Measurements from ENCODE around the gene PRRT1.
A peak's percentile ranks its signal among the peaks of the same experiment; 100 is the strongest.
"Not testable (repeated sequence)": the region's sequence is repeated elsewhere in the genome, so short reads cannot be mapped to it uniquely, and the experiment has no call there.

PRRT1 gene

DNA sequence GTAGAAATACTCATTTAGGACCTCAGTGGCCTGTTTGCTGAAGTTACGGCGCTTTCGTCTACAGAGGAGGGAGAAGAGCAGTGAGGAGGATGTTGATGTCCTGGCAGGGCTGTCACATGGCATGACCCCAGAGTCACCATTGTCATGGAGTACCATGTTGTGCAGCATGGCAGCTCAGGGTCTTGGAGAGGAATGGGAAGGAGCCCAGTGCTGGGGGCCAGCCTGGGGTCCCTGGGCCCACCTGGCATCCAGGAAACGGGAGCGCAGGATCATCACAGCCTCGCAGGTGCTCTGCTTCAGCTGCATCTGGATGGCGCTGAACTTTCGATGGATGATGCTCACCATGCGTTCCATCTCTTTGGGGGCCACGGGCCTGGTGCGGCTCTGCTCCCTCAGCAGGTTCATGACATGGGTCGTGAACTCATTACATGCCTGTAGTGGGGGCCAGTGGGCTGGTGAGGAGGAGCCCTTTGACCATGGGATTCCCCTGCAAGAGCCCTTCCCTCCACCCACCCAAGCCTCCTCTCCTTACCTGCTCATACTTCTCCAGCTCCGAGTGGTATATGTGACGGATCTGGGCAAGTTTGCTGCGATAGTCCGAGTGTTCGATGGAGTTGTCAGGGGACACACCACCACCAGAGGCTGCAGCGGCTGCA lies 36.1 kb upstream of the PRRT1 start:
- not testable (repeated sequence) for DNase-seq

DNA sequence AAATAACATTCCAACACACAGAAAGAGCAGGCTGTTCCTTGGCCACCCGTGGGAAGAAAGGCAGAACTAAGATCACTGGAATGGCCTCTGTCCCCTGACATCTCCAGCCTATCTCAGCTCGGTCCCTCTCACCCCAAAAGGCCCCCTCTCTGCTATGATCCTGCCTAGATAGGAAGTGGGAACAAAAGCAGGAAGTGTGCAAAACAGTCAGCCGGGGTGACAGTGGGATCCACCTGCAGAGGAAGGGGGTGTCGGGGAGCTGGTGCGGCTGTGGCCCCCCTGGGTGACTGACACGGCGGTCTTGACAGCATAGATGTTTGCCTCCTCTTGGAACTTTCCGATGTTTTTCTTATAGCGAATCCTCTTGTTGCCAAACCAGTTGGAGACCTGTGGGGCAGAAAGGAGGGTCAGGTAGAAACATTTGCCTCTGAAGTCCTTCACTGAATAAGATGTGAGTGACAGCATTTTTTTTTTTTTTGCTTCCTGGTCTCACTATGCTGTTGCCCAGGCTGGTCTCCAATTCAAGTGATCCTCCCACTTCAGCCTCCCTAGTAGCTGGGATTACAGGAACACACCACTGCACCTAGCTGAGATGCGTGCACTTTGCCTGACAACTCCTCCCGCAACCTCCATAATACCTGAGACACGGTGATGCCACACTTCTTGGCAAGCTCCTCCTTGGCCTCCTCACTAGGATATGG lies 35.4 kb upstream of the PRRT1 start:
- no peak for DNase-seq

DNA sequence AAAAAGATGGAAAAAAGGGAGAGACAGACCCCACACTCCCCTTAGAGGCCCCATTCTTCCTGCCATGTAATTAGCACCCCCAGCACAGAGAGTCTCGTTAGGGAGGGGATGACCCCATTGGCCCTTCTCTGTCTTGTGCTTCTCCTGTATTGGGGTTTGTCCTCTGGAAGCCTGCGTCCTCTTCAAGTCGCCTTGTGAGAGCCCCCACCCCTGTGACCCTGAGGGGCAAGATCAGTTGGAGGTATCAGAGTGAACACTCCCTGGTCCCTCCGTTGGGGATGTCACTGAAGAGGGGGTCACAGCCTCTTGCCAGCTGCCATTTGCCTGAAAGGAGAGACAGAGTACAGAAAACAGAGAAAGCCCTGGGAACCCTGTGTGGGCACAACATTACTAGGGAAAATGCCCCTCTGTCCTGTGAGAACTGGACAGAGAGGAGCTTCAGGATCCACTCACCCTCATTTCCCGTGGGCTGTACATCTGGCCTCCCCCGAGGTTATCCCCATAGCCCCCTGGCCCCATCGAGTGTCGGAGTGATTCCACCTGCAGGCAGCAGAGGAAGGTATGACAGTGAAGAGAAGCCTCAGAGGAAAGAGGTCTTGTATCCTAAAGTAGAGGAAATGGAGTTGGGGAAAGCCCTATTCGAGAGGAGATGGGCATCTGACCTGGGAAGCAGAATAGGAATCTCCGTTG lies 34.6 kb upstream of the PRRT1 start:
- not testable (repeated sequence) for DNase-seq

DNA sequence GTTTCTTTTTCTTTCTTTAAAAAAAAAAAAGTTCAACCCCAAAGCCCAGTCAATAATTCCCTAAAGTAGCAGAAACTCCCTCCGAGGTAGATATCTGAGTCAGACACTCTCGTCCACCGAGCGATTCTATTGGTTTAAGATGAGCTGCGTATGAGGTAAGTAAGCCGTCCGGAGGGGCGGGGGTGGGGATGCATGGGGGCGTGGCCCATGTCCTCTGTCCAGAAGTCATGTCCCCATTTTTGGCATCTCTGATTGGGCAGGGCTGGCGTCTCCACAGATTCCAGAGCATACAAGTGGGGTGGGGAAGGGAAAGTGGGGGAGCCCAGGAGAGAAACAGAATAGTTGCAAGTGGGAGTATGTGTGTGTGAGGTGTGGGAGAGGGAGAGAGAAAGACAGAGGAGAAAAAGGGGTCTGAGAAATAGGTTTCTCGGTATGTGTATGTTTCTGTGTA lies 34.0 kb upstream of the PRRT1 start:
- not testable (repeated sequence) for DNase-seq

DNA sequence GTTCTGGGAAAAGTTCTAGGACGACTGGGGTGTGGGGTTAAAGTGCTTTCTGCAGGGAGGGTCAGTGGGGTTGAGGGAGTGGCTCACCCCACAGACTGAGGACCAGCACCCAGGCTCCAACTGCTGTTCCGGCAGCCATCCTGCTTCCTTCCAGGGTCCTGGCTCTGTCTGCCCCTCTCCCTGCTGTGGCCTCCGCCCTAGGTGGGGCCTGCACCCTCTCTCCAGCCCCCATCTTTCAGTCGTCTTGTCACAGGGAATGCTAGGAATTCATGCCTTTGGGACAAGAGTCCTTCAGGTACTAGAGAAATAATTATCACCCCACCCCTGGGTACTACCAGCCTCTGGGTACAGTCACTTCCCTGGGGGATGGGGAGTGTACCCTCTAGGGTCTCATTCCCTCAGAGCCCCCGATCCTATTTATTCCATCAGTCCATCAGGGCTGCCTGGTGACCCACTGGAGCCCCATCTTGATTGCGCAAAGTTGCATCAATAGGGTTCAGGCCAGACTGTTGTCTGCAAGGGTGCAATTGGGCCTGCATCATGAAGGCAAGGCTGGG lies 32.4 kb upstream of the PRRT1 start, which contains the start of gene AGER:
Gene AGER, minus strand, starts transcription at position 170 of the 557 bp plus-strand sequence. Its CDS starts 31 bp downstream, at position 139.
- DNase-seq: no peak

DNA sequence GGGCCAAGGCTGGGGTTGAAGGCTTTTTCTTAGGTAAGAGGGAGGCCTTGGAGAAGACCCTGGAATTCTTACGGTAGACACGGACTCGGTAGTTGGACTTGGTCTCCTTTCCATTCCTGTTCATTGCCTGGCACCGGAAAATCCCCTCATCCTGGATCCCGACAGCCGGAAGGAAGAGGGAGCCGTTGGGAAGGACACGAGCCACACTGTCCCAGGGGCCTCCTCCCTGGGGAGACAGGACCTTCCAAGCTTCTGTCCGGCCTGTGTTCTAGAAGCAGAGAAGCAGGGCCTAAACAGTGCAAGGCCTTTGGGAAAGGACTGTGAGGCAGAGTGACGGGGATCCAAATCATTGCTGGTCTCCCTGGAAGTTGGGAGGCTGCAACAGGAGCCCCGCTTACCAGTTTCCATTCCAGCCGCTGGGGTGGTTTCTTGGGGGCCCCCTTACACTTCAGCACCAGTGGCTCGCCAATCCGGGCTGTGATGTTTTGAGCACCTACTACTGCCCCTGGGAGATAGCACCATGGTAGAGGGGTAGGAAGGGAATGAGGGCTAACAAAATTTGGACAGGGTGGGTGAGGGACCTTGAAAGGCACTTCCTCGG lies 31.8 kb upstream of the PRRT1 start:
- no peak for DNase-seq

DNA sequence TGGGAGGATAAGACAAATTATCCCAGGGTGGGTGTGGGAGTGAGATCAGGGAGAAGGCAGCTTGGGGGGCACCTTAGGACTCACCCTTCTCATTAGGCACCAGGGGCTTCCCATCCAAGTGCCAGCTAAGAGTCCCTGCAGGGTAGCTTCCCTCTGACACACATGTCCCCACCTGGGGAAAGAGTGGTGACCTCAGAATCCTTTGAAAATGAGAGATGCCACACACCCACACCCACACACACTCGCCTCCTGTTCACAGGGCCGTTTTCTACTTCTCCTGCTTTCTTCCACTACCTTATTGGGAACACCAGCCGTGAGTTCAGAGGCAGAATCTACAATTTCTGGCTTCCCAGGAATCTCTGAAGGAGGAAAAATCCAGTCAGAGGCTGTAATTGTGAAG lies 31.3 kb upstream of the PRRT1 start:
- DNase-seq: no peak

DNA sequence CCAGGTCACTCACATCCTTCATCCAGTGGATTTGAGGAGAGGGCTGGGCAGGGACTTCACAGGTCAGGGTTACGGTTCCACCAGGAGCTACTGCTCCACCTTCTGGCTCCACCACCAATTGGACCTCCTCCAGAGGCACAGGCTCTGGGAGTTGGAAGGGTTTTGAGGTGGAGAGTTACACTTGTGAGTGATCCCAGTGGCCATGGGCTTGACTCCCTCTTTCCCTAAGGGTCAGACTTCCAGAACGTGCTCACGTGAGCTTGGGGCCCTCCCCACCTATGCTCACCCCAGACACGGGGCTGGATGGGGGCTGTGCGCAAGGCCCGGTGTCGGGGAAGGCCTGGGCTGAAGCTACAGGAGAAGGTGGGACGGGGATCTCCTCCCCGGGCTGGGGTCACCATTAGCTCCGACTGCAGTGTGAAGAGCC lies 30.8 kb upstream of the PRRT1 start:
- no peak for DNase-seq

DNA sequence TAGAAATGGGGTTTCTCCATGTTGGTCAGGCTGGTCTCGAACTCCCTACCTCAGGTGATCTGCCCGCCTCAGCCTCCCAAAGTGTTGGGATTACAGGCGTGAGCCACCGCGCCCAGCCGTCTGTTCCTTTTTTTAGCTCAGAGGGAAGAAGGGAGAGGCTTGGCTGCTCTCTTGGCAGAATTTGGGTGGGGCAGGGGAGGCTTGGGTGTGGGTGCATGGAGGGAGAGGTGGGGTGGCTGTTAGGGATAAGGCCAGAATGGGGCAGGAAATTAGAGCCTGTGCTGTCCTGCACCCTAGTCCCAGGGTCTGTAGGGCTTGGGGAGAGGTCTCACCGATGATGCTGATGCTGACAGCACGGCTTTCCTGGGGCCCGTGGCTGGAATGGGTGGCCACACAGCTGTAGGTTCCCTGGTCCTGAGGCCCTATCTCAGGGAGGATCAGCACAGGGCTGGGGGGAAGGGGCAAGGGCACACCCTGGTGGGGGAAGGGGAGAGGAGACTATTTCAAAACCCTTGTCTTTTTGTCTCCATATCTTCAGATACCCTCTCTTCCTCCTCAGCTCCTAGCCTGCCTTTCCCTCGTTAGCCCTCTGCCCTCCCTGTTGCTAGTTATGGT lies 30.3 kb upstream of the PRRT1 start:
- no peak for DNase-seq

DNA sequence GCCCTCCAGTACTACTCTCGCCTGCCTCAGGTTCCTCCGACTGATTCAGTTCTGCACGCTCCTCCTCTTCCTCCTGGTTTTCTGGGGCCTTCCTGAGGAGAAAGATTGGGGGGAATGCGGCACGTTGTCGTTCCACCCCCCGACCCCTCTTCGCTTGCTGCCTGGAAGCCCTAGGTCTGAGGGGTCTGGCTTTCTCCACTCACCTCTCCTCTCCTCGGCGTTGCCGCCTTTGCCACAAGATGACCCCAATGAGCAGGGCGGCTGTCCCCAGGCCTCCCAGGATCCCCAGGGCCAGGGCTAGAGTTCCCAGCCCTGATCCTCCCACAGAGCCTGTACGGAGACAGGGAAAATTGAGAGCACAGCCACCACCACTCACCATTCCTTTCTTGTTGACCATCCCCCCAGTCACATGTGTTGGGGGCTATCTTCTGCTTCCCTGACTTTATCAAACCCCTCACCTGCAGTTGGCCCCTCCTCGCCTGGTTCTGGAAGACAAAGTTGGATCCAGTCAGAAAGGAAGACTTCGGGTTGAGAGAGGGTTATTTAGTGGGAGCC lies 29.5 kb upstream of the PRRT1 start:
- DNase-seq: no peak

DNA sequence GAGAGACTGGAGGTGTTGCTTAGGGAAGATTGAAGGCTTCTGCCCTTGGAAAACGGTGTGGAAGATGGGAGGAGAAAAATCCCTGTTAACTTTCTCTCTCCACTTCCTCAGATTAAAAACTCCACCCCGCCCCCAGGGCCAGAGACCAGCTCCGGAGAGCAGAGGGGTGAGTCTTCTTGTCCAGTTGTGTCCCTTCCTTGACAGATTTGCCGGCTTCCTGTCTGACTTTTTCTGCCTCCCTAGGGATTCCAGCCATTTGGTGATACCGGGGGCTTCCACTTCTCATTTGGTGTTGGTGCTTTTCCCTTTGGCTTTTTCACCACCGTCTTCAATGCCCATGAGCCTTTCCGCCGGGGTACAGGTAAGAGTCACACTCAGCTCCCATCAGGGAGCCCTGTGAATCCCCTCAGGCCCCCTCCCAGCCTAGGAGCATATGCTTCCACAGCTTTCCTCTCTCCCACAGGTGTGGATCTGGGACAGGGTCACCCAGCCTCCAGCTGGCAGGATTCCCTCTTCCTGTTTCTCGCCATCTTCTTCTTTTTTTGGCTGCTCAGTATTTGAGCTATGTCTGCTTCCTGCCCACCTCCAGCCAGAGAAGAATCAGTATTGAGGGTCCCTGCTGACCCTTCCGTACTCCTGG lies 28.1 kb upstream of the PRRT1 start:
- no peak for DNase-seq

DNA sequence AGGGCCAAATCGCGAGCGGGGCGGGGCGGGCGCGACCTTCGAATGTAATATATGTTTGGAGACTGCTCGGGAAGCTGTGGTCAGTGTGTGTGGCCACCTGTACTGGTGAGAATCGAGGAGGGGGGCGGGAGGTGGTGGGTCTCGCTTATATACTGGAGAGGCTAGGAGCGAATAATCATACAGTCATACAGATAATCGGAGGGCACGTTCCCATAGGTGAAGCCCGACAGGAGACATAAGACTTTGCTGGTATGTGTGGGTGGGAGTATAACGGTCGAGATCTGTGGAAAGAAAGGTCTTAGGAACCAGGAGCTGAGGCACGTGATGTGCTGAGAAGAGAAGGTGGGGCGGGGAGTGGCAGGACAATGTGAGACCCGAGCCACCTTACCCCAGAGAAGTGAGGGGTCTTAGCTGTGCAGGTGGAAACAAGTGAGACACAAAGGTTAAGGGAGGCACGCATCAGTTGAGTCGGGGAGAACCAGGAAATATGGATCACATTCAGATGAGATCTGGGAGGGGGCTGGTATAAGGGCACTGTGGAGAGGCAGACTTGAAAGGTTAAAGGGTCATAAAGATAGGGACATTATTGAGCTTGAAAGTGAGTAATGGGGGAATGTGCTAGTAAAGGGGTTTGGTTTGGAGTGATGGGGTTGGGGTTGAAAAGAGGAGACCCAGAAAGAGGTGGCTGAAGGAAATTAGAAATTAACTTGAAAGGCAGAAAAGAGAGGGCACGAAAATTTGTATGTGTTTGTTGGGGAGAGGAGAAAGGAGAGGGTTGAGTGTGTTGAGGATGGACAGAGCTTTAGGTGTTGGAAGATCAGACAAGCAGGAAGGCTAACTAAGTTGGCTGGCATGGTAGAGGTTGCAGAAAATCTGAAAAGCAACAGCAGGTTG lies 27.1 kb upstream of the PRRT1 start:
- DNase-seq: peak in 1 of 2 experiments; percentile 44

DNA sequence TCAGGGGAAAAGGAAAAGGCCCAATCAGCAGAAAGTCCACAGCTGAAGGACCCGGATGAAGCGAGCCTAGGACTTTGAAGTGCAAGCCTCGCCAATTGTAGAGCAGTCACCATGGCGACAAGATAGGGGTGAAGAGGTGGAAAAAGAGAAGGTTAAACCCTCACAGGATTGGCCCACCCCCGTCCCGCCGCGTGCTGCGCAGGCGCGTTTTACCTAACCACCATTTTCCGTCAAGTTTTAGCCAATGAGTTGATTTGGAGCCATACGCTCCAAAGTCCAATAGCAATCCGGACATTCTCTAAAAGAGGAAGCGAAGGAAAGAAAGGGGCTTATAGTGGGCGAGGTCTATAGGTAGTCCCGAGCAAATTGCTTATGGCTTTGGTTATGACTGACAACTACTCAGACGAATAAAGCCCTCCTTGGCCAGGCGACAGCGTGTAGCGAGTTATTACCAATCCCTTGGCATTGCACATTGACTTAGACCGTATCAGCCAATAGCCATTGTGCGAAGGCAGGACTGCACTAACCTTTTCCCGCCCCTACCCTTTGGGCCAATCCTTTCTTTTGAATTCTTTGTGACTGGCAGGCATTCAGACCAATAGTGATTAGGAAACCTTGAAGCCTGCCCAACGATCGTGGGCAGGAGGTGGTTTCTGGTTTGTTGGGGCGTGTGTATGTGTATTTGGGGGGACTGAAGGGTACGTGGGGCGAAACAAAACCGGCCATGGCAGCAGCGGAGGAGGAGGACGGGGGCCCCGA lies 26.2 kb upstream of the PRRT1 start, which contains the start of gene RNF5:
Gene RNF5, plus strand, starts transcription at position 618 of the 759 bp plus-strand sequence. Its CDS starts 107 bp downstream, at position 725.
- peak; percentile 100 for DNase-seq

DNA sequence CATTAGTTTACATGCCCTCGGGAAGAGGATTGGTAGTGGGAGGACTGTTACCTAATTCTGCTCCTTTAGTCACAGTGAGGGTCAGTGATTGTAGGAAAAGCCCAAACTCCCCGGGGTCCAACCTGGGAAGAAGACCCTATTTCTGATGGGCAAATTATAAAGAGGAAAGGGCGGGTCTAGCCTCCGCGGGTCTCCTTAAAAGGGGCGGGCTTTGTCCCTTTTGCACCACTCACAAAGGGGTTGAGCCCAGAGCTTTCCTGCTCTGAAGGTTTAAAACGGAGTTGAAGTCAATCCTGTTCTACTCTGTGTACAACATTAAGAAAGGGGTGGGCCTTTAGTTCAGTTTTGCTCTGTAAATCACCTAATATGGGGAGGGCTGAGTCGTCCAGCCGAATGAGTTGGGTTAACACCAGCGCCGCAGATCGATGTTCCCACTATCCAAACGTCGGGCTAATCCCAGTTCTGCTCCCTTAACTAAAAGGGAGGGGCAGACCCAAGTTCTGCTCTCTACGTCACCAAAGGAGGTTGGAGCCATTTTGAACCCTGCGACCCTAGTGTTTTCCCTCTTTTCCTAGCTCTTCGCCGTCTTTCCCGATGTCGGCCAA lies 25.5 kb upstream of the PRRT1 start:
- DNase-seq: peak; percentile 72 to 87

DNA sequence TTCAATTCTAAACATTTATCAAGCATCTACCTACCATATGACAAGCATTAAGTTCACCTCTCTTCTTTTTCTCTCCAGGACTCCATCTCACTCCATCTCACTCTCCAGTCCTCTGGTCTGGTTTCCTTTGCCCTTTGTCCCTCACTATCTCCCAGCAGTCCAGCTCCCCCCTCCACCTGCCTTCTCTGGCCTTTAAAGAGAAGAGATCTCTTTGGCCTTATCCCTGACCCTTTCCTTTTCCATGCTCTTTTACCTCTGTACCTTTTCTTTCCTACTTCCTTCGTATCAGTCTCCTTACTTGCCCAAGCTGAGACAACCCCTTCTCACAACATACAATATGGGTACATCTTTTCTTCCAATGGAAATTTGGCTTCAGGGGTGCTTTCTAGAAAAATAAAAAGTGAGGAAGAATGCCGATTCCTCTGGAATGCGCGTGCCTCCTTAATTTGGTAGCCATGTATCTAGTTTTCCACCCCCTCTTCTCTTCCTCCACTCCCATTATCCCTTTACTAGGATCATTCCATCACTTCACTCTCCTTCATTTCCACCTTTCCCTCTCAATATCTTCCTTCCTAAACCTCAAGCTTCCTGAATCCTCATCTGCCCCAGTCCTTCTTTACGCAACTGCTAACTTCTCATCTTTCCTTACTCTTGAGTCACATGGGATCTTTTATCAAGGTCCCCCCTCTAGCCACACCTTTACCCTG lies 24.9 kb upstream of the PRRT1 start:
- no peak for DNase-seq

DNA sequence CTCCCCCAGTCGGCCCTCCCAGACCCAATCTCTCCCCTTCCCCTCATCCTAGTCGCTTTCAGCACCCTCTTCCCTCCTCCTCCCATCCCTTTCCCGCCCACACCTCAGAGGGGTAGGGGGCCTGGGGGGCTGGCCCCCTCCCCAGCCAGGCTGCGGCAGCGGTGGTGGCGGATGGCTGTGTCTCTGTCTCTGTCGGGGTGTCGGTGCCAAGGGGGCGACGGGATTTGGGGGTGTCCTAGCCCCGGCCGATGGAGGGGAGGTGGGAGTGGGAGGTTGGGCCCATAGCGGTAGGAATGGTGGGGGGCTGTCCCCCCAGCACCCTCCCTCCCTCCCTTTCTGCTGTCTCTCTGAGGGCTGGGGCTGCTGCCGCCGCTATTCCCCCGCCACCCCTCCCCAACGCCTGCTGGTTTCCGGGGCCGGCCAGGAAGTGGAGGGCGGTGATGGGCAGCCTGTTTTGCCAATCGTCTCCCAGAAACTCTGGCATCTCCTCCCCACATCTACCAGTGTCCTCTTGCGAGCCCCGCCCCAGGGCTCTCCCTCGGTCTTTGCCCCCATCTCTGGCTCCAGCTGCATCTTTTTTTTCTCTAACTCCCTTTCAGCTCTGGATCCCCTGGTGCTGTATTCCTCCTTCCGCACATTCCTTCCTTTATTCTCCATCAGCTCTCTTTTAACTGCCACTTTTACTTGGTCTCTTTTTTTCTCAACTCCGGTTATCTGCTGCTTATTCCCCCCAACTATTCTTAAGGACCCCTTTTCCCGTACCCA lies 24.2 kb upstream of the PRRT1 start, which contains the start of gene AGPAT1:
Gene AGPAT1, minus strand, starts transcription at position 374 of the 765 bp plus-strand sequence. CDS start 4,588 bp downstream, outside the sequence.
- peak; percentile 88 to 95 for DNase-seq

DNA sequence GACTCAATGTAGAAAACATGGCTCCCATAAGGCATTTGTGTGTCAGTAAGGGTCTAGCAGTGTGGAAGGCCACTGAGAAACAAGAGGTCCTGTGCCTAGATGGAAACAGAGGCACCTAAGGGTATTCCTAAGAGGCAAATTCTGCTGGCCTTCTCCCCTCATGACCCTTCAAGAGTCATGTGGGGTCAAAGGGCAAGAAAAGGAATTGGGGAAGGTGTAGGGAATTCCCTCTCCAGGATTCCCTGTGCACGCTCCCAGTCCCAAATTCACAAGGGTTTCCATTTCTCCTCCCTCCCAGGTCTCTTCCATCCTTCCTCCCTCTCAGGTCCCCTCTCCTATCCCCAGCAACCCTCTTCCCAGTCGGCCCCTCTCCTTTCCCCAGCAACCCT lies 23.6 kb upstream of the PRRT1 start:
- no peak for DNase-seq

DNA sequence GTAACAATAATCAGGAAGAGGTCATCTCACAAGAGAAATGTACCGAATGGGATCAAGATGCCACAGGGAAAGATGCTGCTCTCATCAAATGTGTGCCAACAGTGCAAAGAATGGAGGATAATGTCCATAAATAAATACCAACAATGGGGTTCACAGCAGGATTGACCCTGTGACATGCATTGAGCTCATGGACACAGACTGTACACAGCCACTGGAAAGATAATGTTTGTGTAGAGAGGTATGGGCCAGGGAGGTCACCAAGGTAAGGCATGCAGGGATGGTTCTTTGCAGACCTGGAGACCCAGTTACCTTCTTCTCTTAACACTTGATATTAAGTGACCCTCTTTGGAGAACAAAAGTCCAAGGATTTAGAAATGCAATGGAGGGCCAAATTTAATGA lies 22.7 kb upstream of the PRRT1 start:
- no peak for DNase-seq

All from NCI-H524 (cell line).